GM20000 (cell line): ENCODE measurements around the gene TBC1D10B.

Source experiments
- DNase-seq: peaks from one replicate; pipeline ENCODE4 v3.0.0; 2012; ENCODE audit warnings: low spot score
- CTCF ChIP-seq: IDR thresholded peaks from 2 replicates; pipeline ENCODE4 v1.5.1; 2012; ENCODE audit warnings: mild to moderate bottlenecking, control low read depth; ENCODE audit errors: extremely low read depth, missing control alignments

Gene TBC1D10B

GRCh38 chr16:30413112-30413806, 43.0 kb upstream of the TBC1D10B start:
- TF ChIP-seq CTCF: no peak
- DNase-seq: no peak

GRCh38 chr16:30409125-30410060, 39.1 kb upstream of the TBC1D10B start:
- peak; percentile 93 for DNase-seq
- TF ChIP-seq CTCF: peak; percentile 98

GRCh38 chr16:30407804-30408534, 37.7 kb upstream of the TBC1D10B start:
- DNase-seq: no peak
- TF ChIP-seq CTCF: no peak

DNA sequence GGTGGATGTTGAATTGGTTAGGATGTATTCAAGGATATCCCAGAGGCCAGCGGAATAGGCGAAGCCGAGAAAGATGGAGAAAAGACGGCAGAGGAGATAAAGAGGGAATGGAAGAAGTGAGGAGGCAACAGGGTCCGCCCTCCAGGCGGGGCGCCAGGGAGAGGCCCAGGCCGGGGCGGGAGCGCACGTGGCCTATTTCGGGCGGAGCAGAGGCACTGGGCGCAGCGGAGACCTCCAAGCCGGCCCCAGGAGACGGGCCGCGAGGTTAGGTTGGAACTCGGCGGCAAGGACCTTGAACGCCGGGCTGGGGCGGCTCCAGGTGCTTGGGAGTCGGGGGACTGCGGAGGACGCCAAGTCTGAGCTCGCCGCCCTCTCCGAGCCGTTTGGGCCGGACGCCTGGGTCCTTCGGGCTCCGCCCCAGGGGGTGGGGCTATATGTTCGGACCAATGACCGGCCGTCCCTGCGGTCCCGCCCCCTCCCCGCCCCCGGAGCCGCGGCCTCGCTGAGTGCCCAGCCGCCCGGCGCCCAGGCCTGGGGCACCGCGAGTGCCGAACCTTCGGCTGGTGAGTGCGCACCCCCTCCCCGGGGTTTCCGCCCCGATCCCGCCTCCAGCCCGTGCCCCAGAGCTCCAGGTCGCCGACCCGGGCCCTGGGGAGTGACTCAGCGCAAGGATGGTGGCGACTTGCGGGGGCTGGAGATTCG, 37.0 kb upstream of the TBC1D10B start, which contains the start of gene ZNF771:
Gene ZNF771, plus strand, starts transcription at position 505 of the 702 bp plus-strand sequence. CDS start 448 bp downstream, outside the sequence.
- peak; percentile 96 for DNase-seq

GRCh38 chr16:30406795-30407101, 36.5 kb upstream of the TBC1D10B start:
- DNase-seq: no peak
- TF ChIP-seq CTCF: no peak

More for the DNA sequence above, 37.0 kb upstream of the TBC1D10B start, which contains the start of gene ZNF771:
- no peak for TF ChIP-seq CTCF

- DNase-seq: no peak
- no peak for TF ChIP-seq CTCF
Measured at GRCh38 chr16:30401768-30402425, 31.6 kb upstream of the TBC1D10B start.
